CD4-positive, alpha-beta T cell treated with Interferon alpha-2 for 1 hour (primary cell): ENCODE results near the gene SLC35F1.

ENCODE experiments used
- DNase-seq, 2 donors: peaks; one replicate each; pipeline ENCODE4 v3.0.0-alpha.2; 2020 to 2022

Gene SLC35F1

DNA sequence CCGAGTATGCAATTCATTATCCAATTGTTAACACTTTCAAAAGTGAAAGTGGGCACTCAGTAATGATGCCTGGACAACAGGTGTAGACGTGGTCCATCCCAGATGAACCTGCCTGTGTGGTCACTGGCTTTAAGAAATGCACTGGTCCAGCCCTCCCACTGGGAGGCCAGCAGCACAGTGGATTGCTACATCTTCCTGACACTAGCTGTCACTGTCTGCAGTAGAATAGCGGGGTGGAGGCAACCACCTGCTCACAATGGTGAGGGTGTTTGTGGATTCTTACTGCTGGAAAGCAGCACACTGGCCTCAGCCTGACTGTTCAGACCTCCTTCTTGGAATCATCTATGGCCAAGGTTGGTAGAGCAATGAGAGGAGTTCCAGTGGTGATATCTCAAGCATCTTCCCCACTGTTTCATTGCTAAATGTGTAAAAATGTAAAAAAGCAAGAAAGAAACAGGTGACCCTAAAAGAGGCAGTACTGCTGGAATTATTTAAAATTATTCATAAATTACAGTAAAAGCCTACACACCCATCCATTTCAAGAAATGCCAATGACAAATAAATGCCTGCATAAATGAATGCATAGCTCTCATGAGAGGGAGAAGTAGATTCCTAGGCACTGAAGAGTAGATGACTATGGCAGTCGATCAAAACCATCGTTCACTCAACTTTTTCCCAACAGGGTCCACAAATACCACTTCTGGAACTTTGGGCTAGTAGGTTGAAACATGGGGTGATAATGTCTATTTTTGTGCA is 413.0 kb downstream of the SLC35F1 start:
- DNase-seq: no peak

DNA sequence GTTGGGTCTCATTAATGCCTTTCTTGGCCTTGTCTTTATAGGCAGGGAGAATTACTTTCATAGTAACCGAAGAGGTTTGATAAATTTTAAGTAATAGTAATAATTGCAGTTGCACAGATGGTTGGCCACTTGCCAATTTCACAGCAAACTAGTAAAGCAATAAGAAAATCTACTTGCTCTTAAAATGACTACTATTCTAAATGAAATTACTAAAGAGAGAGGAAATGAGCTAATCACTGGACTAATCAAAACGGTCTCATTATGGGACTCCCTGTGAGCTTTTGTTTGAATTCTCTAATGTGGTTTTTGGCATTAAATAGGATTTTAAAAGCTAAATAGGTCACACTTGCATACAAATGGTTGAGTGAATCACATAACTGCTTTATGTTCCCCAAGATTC is 413.6 kb downstream of the SLC35F1 start:
- no peak for DNase-seq

DNA sequence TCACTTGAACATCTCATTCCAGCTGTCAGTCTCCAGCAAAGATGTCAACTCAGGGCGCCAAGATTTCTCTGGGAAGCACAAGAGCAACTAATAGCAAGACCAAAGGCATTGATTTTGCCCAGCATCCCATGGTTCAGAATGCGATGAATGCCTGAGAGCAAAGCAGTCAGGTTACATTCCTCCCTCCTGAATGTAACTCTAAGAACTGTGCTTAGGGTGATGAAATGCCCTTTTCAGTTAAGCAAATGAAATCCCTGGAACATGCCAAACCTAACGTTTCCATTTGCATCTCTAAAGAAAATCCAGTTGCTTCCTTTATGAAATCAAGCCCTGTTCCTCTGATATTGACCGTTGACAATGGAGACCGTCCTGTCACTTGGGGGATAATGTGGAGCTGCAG is 417.1 kb downstream of the SLC35F1 start:
- no peak for DNase-seq

DNA sequence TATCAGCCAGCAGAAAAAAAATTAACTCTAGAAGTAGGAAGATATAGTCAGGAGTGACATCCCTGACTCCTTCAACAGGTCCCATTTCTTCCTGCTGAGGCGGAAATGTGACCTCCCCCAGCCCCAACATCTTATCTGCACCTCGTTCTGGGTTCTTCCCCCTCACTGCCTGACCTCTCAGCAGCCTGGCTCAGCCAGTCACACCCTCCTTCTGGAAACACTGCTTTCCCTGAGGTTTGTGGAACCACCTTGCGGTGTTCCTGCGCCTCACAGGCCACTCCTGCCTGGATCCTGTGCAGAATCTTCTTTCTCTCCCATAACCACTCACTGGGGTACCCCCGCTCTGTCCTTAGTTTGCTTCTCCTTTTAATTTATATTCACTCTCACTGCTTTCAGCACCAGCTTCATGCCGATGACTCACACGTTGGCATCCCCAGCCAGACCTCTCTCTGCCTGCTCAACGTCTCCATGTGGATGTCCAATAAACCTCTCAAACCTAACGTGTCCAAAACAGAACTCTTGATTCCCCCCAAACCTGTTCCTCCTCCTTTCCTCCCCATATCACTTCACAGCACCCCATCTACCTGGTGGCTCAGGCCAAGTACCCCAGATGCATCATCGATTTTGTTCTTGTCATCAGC is 418.3 kb downstream of the SLC35F1 start:
- DNase-seq: no peak

DNA sequence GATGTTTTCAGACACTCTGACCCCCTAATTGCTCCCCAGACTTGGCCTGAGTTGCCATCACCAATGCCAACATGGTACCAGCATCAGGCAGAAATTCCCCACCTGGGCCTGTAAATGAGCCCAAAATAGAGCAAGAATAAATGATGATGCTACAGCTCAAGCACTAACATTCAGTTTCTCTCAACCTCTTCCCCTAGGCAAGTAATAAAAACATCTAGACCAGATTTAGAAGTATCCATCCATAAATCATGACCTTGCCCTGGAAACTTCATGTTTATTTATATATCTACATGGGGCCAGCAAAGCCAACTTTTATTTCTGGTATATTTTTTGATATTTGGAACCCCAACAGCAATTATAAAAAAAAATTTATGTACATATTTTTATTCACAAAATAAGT is 419.6 kb downstream of the SLC35F1 start:
- DNase-seq: no peak

DNA sequence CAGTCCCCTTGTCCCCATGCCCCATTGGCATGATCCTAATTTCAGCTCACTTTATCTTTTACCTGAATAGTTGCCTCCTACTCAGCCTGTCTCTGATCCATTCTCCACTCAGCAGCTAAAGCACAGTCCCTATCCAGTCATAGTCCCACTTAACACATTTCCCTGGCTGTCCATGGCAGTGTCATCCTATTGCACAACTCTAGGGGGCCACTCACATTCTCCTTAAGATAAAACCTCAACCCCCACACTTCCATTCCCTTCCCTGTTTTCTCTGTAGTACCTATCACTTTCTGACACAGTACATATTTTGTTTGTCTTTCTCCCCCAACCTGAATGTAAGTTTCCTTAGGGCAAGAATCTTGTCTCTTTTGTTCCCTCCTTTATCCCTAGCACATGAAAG is 420.2 kb downstream of the SLC35F1 start:
- DNase-seq: no peak

DNA sequence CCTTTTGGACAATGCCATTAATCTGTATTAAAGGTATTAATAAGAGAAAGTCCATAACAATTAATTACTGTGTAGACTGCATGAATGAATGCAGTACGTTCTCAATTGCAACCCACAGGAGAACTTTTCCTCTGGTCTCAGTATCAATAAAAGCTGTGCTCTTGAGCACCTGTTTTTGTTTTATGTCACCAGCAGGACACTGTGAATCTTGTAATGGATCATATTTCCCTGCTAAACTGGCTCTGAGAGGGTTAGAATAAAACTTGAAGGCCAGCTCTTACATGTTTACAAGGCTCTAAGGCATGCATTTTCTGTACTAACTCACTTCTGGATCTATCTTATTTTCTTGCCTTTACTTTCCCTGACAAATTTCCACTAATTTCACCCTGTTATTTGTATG is 426.7 kb downstream of the SLC35F1 start:
- DNase-seq: no peak

DNA sequence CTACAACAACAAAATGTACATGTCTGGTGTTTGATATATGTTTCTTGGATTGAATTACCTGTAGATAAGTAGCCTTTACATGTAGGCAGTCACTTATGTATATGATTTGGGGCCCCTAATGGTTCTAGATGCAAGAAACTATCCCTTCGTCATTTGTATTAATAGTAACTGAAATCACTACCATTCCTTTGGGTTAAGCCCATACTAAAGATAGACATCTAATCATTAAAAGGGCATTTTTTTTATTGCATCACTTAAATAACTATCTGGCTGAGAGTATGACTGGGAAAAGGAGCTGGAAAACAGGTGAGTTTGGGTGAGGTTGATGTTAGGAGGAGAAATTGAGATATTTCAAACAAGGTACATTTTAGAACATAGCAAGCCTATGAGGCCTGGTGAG is 427.6 kb downstream of the SLC35F1 start:
- DNase-seq: no peak

DNA sequence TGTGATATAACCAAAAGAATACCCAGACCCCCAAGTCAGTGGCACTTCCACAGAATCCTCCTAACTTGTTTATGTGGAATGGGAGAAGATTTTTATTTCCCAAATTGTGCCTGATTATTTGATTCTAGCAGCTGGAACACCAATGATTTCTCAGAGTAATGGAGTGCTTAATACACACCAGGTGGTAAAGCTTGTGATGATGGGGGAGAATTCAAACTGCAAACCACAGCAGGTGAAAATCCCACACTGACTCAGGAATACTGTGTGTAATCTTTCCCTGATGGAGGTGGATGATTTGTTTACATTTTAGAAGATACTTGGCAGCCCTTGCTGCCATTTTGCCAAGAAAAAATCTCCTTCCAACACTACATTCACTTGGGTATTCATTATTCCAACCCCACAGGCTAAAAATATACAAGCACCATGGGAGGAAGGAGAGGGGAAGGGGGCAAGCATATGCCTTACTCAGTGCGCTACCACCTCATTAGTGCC is 428.3 kb downstream of the SLC35F1 start:
- DNase-seq: no peak

DNA sequence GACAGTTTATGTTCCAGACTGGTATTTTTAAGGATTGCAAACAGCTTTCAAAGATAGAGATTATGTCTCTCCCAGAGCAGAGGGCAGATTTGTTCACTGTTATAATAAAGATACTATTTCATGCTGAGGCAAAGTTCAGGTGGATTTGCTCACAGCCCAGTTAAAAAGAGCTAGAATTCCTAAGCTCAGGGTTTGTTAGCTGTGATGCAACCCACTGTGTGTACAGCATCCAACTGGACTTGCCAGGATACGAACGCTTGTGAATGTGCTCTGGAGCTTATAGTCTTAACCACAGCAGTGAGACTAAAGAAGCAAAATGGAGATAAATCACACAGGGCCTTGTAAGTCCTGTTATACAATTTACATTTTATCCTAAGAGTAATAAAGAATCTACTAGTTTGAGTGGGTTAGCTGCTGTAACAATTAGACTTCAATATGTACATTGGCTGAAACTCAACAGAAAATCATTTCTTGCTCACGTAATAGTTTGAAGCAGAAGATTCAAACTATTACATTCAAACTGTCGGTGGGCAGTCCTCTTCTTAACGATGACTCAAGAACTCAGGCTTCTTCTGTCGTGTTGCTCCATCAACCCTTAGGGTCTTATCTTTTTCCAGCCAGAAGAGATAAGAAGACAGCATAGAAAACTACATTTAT is 437.1 kb downstream of the SLC35F1 start:
- DNase-seq: no peak

DNA sequence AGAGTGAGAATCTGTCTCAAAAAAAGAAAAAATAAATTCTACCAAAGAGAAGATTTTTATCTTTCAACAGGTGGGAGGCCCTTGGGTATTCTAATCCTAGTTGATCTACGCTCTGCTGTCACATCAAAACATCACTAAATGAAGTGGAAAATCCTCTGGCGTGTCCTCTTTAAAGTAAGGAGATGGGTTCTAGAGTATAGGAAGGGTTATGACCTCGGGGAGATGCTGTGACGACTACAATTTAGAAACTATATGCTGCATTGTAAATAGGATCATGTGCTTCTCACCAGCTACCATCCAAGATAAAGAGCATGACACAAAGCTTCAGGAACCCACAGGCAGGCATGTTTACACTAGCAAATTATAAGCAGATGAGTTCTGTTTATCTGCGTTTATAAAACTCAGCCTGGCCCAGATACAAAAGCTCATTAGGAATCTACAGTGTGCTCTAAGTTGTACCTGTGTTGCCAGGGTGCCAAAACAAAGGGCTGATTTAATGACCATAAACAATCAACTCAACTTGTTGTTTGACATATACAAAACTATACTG is 443.9 kb downstream of the SLC35F1 start:
- DNase-seq: no peak

DNA sequence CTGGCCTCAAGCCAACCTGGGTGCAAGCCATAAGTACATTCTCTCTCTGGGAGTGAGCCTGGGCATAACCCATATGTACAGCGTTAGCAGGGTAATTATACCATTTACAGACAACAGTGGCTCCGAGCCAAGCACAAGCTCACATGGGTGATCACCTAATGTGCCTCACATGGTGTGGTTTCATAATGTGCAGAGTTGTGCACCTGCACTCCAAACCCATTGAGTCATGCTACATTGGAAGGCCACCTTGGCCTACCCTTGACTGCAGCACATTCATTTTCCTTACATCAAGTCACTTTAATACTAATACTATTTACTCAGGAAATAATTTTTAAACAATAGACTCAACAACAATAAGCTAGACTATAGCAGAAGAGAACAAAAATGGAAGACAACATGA is 446.5 kb downstream of the SLC35F1 start:
- no peak for DNase-seq

DNA sequence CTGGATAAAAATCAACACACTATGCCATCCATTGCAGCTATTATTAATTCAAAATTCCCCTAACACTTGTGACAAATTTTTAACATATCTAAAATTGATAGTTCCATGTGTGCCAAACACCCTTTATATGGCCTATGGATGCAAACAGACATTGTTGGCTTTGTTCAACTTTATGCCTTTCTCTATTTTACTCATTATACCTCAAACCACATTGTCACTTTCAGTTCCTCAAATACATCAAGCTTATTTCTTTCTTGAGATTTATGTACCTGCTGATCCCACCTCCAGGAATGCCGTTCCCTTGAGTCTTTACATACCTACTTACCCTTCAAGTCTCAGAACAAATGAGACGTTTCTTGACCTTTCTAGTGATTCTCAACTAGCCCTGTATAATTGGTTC is 447.6 kb downstream of the SLC35F1 start:
- DNase-seq: no peak

DNA sequence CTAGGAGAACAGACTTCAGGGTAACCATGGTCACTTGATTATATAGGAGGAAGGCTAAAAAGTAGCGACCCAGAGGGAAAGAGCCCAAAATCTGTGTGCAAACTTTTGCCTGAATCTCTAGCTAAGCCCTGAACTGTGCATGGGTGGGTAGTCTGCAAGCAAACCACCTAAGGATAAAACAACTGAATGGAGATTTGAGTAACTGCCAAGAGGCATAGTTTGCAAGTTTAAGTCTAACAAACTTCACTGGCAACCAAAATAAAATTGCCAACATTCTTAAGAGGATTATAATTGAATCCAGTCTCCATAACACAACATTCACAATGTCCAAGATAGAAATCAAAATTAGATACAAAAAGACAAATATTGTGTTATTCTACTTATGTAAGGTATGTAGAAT is 449.0 kb downstream of the SLC35F1 start:
- DNase-seq: no peak

DNA sequence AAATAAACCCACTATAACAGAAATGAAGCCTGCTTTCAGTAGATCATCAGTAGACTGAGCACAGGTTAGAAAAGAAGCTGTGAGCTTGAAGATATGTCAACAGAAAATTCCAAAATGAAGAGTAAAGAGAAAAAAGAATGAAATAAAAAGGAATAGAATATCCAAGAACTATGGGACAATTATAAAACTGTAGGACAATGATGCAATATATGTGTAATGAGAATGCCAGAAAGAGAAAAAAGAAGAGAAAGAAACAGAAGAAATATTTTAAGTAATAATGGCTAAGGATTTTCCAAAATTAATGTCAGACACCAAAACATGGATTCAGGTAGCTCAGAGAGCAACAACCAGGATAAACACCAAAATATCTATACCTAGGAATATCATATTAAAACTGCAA is 449.6 kb downstream of the SLC35F1 start:
- no peak for DNase-seq
